ENCODE measurements around the gene MYO7A. TPM values are rescaled to one million over a fixed set of nuclear protein-coding genes. Genes with fewer than 3 reads are reported as not detected.

The MYO7A gene
- total and polyA plus RNA-seq, 8 donors: 1.4 to 29.2 (median 3.3) TPM

DNA sequence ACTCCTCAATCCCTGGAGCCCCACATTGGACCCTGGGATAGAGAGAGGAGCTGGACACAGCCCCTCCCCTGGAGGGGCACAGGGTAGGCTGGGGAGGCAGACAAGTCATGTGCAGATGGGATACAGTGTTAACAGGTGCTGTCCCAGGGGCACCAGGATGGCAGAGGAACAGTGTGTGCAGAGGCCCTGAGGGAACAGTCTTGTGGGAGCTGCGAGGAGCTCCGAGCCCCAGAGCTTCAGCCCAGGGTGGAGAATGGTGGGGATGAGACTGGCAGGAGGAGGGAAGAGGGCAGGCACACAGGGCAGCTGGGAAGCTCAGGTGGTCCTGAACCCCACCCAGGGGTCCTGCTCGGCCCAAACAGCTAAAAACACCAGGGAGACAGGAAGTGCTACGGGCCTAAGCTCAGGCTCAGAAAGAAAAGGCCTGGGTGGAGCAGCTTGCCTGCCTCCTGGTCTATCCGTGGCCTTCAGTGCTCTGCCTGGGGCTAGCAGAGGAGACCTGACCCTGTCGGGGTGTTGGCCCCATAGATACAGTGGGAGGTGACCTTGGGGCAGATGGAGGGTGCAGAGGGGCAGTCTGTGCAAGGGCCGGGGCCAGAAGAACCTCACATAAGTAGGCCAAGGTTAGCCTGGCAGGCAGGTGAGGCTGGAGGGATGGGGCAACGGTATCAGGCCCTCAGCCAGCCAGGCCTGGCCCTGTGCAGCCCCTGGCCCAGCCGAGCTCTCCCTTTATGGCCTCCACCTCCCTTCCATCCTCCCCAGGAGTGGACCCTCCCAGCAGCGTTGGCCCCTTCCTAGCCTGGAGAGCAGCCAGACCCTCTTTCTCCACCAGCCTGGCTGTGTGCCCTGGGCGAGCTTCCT lies 45.8 kb upstream of the MYO7A start:
- H3K27ac ChIP-seq: peak overlapping the region; percentile 62 to 86 (median 64)
- H3K4me1 ChIP-seq: peaks cover 37 to 68% (median 59%) of the 10 kb centered on the region in 4 donors
- 45 to 69% (median 50%) methylated on average over 10 to 11 of the region's 11 CpGs for WGBS, 5 donors
- H3K27me3 ChIP-seq: no peaks in the 10 kb centered on the region
- intact Hi-C loops (cut with DNase I; ENCODE audit: low total_unique reads): no loop called here
- H3K4me3 ChIP-seq: no peak overlapping the region
- H3K36me3 ChIP-seq: peaks cover 7 to 16% (median 13%) of the 10 kb centered on the region in 4 donors
- DNase-seq: peak in 1 of 2 donors; percentile 25
- H3K9me3 ChIP-seq: no peaks in the 10 kb centered on the region
- TF ChIP-seq, protein P1, sequence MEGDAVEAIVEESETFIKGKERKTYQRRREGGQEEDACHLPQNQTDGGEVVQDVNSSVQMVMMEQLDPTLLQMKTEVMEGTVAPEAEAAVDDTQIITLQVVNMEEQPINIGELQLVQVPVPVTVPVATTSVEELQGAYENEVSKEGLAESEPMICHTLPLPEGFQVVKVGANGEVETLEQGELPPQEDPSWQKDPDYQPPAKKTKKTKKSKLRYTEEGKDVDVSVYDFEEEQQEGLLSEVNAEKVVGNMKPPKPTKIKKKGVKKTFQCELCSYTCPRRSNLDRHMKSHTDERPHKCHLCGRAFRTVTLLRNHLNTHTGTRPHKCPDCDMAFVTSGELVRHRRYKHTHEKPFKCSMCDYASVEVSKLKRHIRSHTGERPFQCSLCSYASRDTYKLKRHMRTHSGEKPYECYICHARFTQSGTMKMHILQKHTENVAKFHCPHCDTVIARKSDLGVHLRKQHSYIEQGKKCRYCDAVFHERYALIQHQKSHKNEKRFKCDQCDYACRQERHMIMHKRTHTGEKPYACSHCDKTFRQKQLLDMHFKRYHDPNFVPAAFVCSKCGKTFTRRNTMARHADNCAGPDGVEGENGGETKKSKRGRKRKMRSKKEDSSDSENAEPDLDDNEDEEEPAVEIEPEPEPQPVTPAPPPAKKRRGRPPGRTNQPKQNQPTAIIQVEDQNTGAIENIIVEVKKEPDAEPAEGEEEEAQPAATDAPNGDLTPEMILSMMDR (IDR thresholded peaks at IDR 0.05): no peak

DNA sequence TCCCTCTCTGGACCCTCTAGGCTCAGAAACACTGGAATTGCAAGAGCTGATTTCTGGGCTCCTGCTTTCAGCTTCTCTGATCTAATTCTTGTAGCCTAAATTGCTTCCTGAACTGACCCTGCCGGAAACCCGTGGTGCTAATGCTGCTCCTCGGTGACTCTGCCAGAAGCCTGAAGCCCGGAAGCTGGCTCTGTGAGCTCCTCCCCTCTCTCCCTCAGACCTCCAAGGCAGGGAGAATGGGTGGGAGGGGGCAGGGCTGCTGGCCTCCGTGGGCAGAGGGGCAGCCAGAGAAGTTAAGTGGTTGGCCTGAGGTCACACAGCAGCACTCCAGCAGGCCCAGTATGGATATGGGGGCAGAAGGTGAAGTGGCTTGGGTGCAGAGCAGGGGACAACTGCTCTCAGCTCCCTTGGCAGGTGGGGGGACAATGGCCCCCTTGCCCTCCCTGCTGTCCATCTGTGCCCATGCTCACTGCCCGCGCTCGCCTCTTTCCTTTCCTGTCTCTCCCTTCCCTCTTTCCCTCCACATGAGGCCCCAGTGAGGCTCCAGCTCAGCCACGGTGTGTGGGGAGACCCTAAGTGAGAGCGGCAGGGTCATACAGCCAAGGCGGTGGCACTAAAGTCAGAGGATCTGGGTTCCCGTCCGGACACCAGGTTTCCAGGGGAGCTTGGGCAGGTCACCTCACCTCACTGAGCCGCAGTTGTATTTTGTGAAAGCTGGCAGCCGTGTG lies 45.0 kb upstream of the MYO7A start:
- Histone ChIP-seq H3K27ac (peak overlapping the region; percentile 62 to 86 (median 64)), H3K36me3 (peaks cover 7 to 16% (median 13%) of the 10 kb centered on the region in 4 donors), H3K4me3 (no peak overlapping the region), H3K4me1 (peaks cover 45 to 76% (median 67%) of the 10 kb centered on the region in 4 donors), H3K27me3 (no peaks in the 10 kb centered on the region), H3K9me3 (no peaks in the 10 kb centered on the region)
- peak; percentile 47 to 76 for DNase-seq
- 63 to 78% (median 67%) methylated on average over 13 to 15 of the region's 15 CpGs for WGBS, 5 donors
- intact Hi-C loops (cut with DNase I; ENCODE audit: low total_unique reads): no loop called here
- TF ChIP-seq, protein P1 (IDR thresholded peaks at IDR 0.05): no peak
- no peak for TF ChIP-seq EP300 (IDR thresholded peaks at IDR 0.05)
- no peak for TF ChIP-seq POLR2AphosphoS5 (IDR thresholded peaks at IDR 0.05)
- no peak for TF ChIP-seq POLR2A (IDR thresholded peaks at IDR 0.05)

DNA sequence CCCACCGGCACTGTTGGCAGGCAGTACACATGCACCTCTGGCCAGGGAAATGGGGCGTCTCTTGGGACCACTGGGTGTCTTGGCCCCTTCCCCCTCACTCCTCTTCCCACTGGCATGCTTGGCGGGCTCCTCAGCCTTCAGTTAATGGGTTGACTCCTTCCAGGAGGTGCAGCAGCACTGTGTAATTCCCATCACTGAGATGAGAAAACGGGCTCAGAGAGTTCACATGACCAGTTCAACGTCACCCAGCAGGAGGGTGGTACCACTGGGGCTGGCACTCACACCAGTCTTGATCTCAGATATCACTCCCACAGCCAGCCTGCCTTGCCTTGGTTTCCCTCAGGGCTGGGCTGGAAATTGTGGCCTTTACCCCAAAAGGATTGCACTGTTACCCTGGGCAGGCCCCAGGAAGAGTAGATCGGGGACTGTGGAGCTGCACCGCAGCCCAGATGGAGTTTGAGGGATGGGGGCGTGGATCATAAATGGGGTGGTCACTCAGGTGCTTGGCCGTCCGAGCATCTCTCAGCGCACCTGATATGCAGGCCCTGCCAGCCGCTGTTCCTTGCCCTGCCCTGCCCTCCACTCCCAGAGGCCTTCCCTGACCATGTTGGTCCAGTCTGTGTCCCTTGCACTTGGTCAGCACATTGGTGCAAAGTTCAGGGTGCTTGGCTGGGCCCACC lies 44.3 kb upstream of the MYO7A start:
- DNase-seq: peak in 1 of 2 donors; percentile 19
- TF ChIP-seq, protein P1 (IDR thresholded peaks at IDR 0.05): no peak
- TF ChIP-seq POLR2AphosphoS5 (IDR thresholded peaks at IDR 0.05): no peak
- TF ChIP-seq POLR2A (IDR thresholded peaks at IDR 0.05): no peak
- 81 to 91% (median 88%) methylated on average over 11 to 12 of the region's 12 CpGs for WGBS, 5 donors
- Histone ChIP-seq H3K36me3 (peaks cover 7 to 16% (median 13%) of the 10 kb centered on the region in 4 donors), H3K9me3 (no peaks in the 10 kb centered on the region), H3K27me3 (no peaks in the 10 kb centered on the region), H3K27ac (peak overlapping the region; percentile 62 to 86 (median 64)), H3K4me3 (no peak overlapping the region), H3K4me1 (peaks cover 52 to 83% (median 74%) of the 10 kb centered on the region in 4 donors)
- intact Hi-C loops (cut with DNase I; ENCODE audit: low total_unique reads): no loop called here

DNA sequence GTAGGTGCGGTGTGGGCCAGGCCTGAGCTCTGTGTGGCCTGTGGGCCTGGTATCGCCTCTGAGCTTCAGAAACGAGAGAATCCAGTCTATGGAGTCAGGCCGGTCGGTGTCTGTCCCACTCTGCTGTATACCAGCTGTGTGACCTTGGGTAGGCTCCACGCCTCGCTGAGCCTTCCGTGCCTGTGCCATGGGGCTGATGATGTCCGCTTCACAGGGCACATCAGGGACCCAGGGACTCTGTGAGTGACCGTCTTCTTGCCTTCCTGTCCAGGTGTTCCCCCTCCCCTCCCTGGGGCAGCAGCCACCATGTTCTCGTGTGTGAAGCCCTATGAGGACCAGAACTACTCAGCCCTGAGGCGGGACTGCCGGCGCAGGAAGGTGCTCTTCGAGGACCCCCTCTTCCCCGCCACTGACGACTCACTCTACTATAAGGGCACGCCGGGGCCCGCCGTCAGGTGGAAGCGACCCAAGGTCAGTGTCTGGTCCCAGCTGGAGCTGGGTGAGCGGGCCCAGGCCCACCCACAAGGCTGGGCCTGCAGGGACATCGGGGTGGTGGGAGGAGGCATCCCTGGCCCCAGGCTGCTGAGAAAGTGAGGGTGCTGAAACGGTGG lies 43.4 kb upstream of the MYO7A start:
- Histone ChIP-seq H3K9me3 (no peaks in the 10 kb centered on the region), H3K27me3 (no peaks in the 10 kb centered on the region), H3K4me3 (no peak overlapping the region), H3K36me3 (peaks cover 7 to 18% (median 14%) of the 10 kb centered on the region in 4 donors), H3K27ac (peak overlapping the region in 4 of 5 donors; percentile 56 to 86 (median 62)), H3K4me1 (peaks cover 54 to 91% (median 83%) of the 10 kb centered on the region in 4 donors)
- TF ChIP-seq, protein P1 (IDR thresholded peaks at IDR 0.05): no peak
- TF ChIP-seq POLR2A (IDR thresholded peaks at IDR 0.05) (no peak), EP300 (IDR thresholded peaks at IDR 0.05) (no peak)
- intact Hi-C loops (cut with DNase I; ENCODE audit: low total_unique reads): no loop called here
- DNase-seq: peak in 1 of 2 donors; percentile 26
- WGBS, 5 donors: 81 to 93% (median 84%) methylated on average over 23 to 25 of the region's 25 CpGs
